ENCODE measurements around the gene PER2. TPM values are rescaled to one million over a fixed set of nuclear protein-coding genes. Genes with fewer than 3 reads are reported as not detected.

Gene PER2
- total and polyA plus RNA-seq, 10 of the 15 experiments (the other 5 are each of a cell fraction or from before 2014, with no cell fraction given): 1.5 to 15.1 (median 4.6) TPM

DNA sequence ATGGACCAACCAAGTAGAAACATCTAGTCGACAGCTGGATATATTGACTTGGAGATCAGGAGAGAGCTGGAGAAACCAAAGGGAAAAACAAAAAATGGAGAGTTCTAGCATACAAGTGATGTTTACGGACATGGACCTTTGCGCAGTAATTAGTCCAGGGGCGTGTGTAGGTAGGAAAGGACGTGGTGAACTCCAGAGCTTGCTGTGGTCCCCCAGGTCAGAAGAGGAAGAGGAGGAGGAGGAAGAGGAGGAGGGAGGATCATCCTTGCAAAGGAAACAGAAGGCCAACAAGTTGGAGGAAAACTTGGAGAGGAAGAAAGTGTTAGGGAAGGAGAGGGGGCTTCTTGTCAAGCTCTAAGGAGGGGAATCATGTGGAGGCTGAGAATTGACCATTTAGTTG, 49.4 kb upstream of the PER2 start:
- Histone ChIP-seq H3K4me3 (no peak overlapping the region), H3K79me2 (ENCODE audit: control insufficient read depth, insufficient read depth, low read length) (no peaks in the 10 kb centered on the region), H3K27ac (ENCODE audit: control insufficient read depth, insufficient read depth) (no peak overlapping the region), H4K20me1 (ENCODE audit: control insufficient read depth, insufficient read depth) (no peaks in the 10 kb centered on the region; the same call in 1 of the 2 replicates), H3K9ac (ENCODE audit: control insufficient read depth, insufficient read depth, low read length) (no peak overlapping the region), H3K4me2 (ENCODE audit: control insufficient read depth, insufficient read depth) (no peak overlapping the region), H3K36me3 (ENCODE audit: control insufficient read depth in 2 of 2, insufficient read depth in 2 of 2, low read length in 1 of 2) (peaks cover 0 to 2% of the 10 kb centered on the region in 2 experiments; a peak in 2 of 4 replicates), H3K9me3 (replicated peaks; ENCODE audit: control insufficient read depth, insufficient read depth, low read length) (no peaks in the 10 kb centered on the region), H2AFZ (ENCODE audit: control insufficient read depth, low read depth, low read length) (no peak overlapping the region), H3K4me1 (ENCODE audit: control insufficient read depth, insufficient read depth, low read length) (0 out of 2 replicates have a peak, but pooled peaks cover 4% of the 10 kb centered on the region), H3K27me3 (replicated peaks in 1 of 2; ENCODE audit: control insufficient read depth in 2 of 2, insufficient read depth in 2 of 2, low read length in 1 of 2) (no peaks in the 10 kb centered on the region)
- in situ Hi-C loops (cut with MboI) (no loop called here), intact Hi-C loops (cut with micrococcal nuclease; ENCODE audit: unreplicated experiment) (no loop called here)
- ATAC-seq: no peak
- POLR2A ChIA-PET: no interaction called here
- no peak for FAIRE-seq
- 86% methylated on average over 5 of the region's 5 CpGs for WGBS (ENCODE audit: insufficient coverage, insufficient replicate concordance, low lambda C conversion rate, missing lambda C conversion rate)
- RAD21 ChIA-PET (ENCODE audit: unreplicated experiment): interaction anchor here (1.2 kb wide), 1 partner anchor 9 kb away, joined by 3 read pairs; no protein-coding TSS in a partner anchor
- no TSS peak for BruUV-seq (replicated peaks)
- TF ChIP-seq IKZF1 (conservative IDR thresholded peaks at IDR 0.05): no peak
- no peak for TF ChIP-seq SMARCA5 (IDR thresholded peaks at IDR 0.05)
- no peak for TF ChIP-seq ATF7 (IDR thresholded peaks at IDR 0.05; ENCODE audit: low read depth)
- TF ChIP-seq CHD4 (IDR thresholded peaks at IDR 0.05): no peak
- TF ChIP-seq SUZ12 (IDR thresholded peaks at IDR 0.05; ENCODE audit: unreplicated experiment): no peak
- TF ChIP-seq FOXK2 (IDR thresholded peaks at IDR 0.05): no peak
- TF ChIP-seq NFYB (IDR thresholded peaks at IDR 0.05; ENCODE audit: insufficient read depth, low read depth, low read length): no peak
- no peak for TF ChIP-seq RCOR1 (conservative IDR thresholded peaks at IDR 0.05; ENCODE audit: low read depth, low read length)
- no peak for TF ChIP-seq ZNF622 (IDR thresholded peaks at IDR 0.05)
- no peak for TF ChIP-seq TCF3 (IDR thresholded peaks at IDR 0.05; ENCODE audit: borderline replicate concordance, insufficient read depth, low read depth, low read length)
- no peak for TF ChIP-seq BACH1 (IDR thresholded peaks at IDR 0.05; ENCODE audit: borderline replicate concordance)
- no peak for TF ChIP-seq BHLHE40 (IDR thresholded peaks at IDR 0.05; ENCODE audit: borderline replicate concordance in 1 of 2, low read depth in 2 of 2, low read length in 1 of 2)
- TF ChIP-seq CHD1 (IDR thresholded peaks at IDR 0.05; ENCODE audit: low read depth, low read length): no peak
- TF ChIP-seq, protein P1, sequence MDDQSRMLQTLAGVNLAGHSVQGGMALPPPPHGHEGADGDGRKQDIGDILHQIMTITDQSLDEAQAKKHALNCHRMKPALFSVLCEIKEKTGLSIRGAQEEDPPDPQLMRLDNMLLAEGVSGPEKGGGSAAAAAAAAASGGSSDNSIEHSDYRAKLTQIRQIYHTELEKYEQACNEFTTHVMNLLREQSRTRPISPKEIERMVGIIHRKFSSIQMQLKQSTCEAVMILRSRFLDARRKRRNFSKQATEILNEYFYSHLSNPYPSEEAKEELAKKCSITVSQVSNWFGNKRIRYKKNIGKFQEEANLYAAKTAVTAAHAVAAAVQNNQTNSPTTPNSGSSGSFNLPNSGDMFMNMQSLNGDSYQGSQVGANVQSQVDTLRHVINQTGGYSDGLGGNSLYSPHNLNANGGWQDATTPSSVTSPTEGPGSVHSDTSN (IDR thresholded peaks at IDR 0.05; ENCODE audit: insufficient replicate concordance, low read depth, low read length): no peak
- TF ChIP-seq, protein P2, sequence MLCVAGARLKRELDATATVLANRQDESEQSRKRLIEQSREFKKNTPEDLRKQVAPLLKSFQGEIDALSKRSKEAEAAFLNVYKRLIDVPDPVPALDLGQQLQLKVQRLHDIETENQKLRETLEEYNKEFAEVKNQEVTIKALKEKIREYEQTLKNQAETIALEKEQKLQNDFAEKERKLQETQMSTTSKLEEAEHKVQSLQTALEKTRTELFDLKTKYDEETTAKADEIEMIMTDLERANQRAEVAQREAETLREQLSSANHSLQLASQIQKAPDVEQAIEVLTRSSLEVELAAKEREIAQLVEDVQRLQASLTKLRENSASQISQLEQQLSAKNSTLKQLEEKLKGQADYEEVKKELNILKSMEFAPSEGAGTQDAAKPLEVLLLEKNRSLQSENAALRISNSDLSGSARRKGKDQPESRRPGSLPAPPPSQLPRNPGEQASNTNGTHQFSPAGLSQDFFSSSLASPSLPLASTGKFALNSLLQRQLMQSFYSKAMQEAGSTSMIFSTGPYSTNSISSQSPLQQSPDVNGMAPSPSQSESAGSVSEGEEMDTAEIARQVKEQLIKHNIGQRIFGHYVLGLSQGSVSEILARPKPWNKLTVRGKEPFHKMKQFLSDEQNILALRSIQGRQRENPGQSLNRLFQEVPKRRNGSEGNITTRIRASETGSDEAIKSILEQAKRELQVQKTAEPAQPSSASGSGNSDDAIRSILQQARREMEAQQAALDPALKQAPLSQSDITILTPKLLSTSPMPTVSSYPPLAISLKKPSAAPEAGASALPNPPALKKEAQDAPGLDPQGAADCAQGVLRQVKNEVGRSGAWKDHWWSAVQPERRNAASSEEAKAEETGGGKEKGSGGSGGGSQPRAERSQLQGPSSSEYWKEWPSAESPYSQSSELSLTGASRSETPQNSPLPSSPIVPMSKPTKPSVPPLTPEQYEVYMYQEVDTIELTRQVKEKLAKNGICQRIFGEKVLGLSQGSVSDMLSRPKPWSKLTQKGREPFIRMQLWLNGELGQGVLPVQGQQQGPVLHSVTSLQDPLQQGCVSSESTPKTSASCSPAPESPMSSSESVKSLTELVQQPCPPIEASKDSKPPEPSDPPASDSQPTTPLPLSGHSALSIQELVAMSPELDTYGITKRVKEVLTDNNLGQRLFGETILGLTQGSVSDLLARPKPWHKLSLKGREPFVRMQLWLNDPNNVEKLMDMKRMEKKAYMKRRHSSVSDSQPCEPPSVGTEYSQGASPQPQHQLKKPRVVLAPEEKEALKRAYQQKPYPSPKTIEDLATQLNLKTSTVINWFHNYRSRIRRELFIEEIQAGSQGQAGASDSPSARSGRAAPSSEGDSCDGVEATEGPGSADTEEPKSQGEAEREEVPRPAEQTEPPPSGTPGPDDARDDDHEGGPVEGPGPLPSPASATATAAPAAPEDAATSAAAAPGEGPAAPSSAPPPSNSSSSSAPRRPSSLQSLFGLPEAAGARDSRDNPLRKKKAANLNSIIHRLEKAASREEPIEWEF (IDR thresholded peaks at IDR 0.05; ENCODE audit: insufficient replicate concordance, low read depth, low read length): no peak
- no peak for TF ChIP-seq MYB (IDR thresholded peaks at IDR 0.05; ENCODE audit: borderline replicate concordance, low read depth, low read length)
- TF ChIP-seq CBX5 (IDR thresholded peaks at IDR 0.05; ENCODE audit: low read depth): no peak
- TF ChIP-seq POU2F2 (IDR thresholded peaks at IDR 0.05; ENCODE audit: borderline replicate concordance, low read depth, low read length): no peak
- TF ChIP-seq, protein P3, sequence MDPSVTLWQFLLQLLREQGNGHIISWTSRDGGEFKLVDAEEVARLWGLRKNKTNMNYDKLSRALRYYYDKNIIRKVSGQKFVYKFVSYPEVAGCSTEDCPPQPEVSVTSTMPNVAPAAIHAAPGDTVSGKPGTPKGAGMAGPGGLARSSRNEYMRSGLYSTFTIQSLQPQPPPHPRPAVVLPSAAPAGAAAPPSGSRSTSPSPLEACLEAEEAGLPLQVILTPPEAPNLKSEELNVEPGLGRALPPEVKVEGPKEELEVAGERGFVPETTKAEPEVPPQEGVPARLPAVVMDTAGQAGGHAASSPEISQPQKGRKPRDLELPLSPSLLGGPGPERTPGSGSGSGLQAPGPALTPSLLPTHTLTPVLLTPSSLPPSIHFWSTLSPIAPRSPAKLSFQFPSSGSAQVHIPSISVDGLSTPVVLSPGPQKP (IDR thresholded peaks at IDR 0.05; ENCODE audit: low read depth, low read length): no peak
- no peak for DNase-seq (ENCODE audit: low read depth, low spot score)
- SMC1A ChIA-PET (ENCODE audit: uncharacterized antibody, unreplicated experiment): interaction anchor here (0.8 kb wide), 1 partner anchor 52 kb away, joined by 3 read pairs; no protein-coding TSS in a partner anchor
- CTCF ChIA-PET: interaction anchor here (0.8 to 1.3 kb wide), 3 partner anchors 15 to 83 kb away, joined by 3 read pairs; no protein-coding TSS in a partner anchor

All from GM12878 (cell line).